K562 (cell line): ENCODE data around the gene ZNF300. TPM values are rescaled to one million over a fixed set of nuclear protein-coding genes. Genes with fewer than 3 reads are reported as not detected.
"Not testable (repeated sequence)": the region's sequence is repeated elsewhere in the genome, so short reads cannot be mapped to it uniquely, and the experiment has no call there.

Source experiments
- ATAC-seq: fragments of 200-7000 bp; cut with Tn5 transposase; 3 replicates; pipeline ENCODE4 v1.9.1; 2020; ENCODE audit warnings: moderate library complexity
- BruUV-seq: library from RNA; stranded (reverse); fragments of 400-500 nt; replicated peaks from 2 replicates; lab custom pipeline; 2021; lab: Mats Ljungman, UMichigan
- CTCF ChIA-PET: fragments of 300-600 bp; formaldehyde crosslinking; extraction: SDS; loops from one replicate; lab custom pipeline; 2021; ENCODE audit warnings: low intra/inter-chr PET ratio; lab: Yijun Ruan, JAX
- POLR2A ChIA-PET: fragments of 300-600, 350-650 bp; sonication (Branson Sonifier 250); formaldehyde crosslinking; extraction: SDS; loops from one replicate; lab custom pipeline; 2021; ENCODE audit warnings: antibody characterized with exemption, inconsistent platforms; lab: Yijun Ruan, JAX
- DNase-seq, 4 experiments: peaks; one replicate each; pipeline versions ENCODE4 v3.0.0 to v3.0.0-alpha.2; 2011 to 2018; ENCODE audit warnings: low spot score in 3 of 4, mixed read lengths in 3 of 4; ENCODE audit errors: extremely low read depth in 1 of 4
- FAIRE-seq: peaks from 2 replicates; lab custom pipeline; 2011; peaks lifted over from hg19 to GRCh38; lab: Jason Lieb, UNC
- H2AFZ ChIP-seq: 2 replicates; pipeline ENCODE4 v1.6.0; 2011; ENCODE audit warnings: low read depth, low read length, control low read depth, inconsistent platforms
- H3K27ac ChIP-seq: fragments of 200-600 bp; 3 replicates; pipeline ENCODE4 v1.8.0; 2011; ENCODE audit warnings: low read depth, mild to moderate bottlenecking, control low read depth, inconsistent platforms, low read length, moderate library complexity, mixed read lengths; ENCODE audit errors: extremely low read depth
- H3K27me3 ChIP-seq, 2 experiments: fragments of 300-600 bp in 1 of 2; 2 replicates in 1 of 2; 3 replicates in 1 of 2; pipeline versions ENCODE4 v1.6.0 to v1.8.0; 2011; ENCODE audit warnings: inconsistent platforms in 2 of 2, low read length in 2 of 2, mild to moderate bottlenecking in 1 of 2, mixed read lengths in 1 of 2, moderate library complexity in 1 of 2; ENCODE audit not compliant: control insufficient read depth in 2 of 2, insufficient read depth in 2 of 2
- H3K36me3 ChIP-seq: fragments of 300-600 bp; 3 replicates; pipeline ENCODE4 v1.8.0; 2011; ENCODE audit warnings: mild to moderate bottlenecking, low read length, inconsistent platforms; ENCODE audit not compliant: control insufficient read depth, insufficient read depth
- H3K4me1 ChIP-seq, 2 experiments: fragments of 200-600 bp in 1 of 2; replicated peaks in 1 of 2; 2 replicates in 1 of 2; 3 replicates in 1 of 2; pipeline versions ENCODE4 v1.5.1 to v1.8.0; 2011; ENCODE audit warnings: inconsistent platforms in 2 of 2, low read length in 2 of 2, mild to moderate bottlenecking in 1 of 2, mixed read lengths in 1 of 2, moderate library complexity in 1 of 2; ENCODE audit not compliant: control insufficient read depth in 2 of 2, insufficient read depth in 2 of 2
- H3K4me2 ChIP-seq: 2 replicates; pipeline ENCODE4 v1.6.1; 2011; ENCODE audit warnings: low read length, control low read depth, inconsistent platforms, mixed read lengths; ENCODE audit not compliant: insufficient read depth
- H3K4me3 ChIP-seq: fragments of 200-600 bp; sonication (generic), shearing (Covaris generic); 2 replicates; pipeline ENCODE4 v1.5.1; 2016; ENCODE audit warnings: control low read depth, inconsistent platforms
- H3K79me2 ChIP-seq: fragments of 200-600 bp; 3 replicates; pipeline ENCODE4 v1.8.0; 2011; ENCODE audit warnings: low read length, inconsistent platforms; ENCODE audit not compliant: control insufficient read depth, insufficient read depth
- H3K9ac ChIP-seq, 2 experiments: 2 replicates each; pipeline versions ENCODE4 v1.6.0 to v1.6.1; 2011; ENCODE audit warnings: low read depth in 2 of 2, low read length in 2 of 2, control low read depth in 1 of 2, inconsistent platforms in 1 of 2, mild to moderate bottlenecking in 1 of 2, mixed read lengths in 1 of 2; ENCODE audit not compliant: insufficient read depth in 1 of 2
- H3K9me1 ChIP-seq: one replicate; pipeline ENCODE4 v1.6.0; 2011; ENCODE audit warnings: inconsistent platforms, mild to moderate bottlenecking, low read length, moderate library complexity; ENCODE audit not compliant: control insufficient read depth, insufficient read depth
- H3K9me3 ChIP-seq: replicated peaks from 2 replicates; pipeline ENCODE4 v1.5.1; 2011; ENCODE audit warnings: low read depth, low read length, inconsistent platforms; ENCODE audit not compliant: control insufficient read depth, insufficient read depth
- H4K20me1 ChIP-seq: replicated peaks from 2 replicates; pipeline ENCODE4 v1.6.1; 2011; ENCODE audit warnings: low read length, inconsistent platforms, mixed read lengths; ENCODE audit not compliant: control insufficient read depth, insufficient read depth
- DACH1 ChIP-seq: fragments of 450-650 bp; IDR thresholded peaks from 2 replicates; pipeline ENCODE4 v1.6.1; 2018; ENCODE audit not compliant: partially characterized antibody
- FOXJ2 ChIP-seq: fragments of 200-800 bp; sonication (Bioruptor generic); IDR thresholded peaks from 2 replicates; pipeline ENCODE4 v1.6.1; 2016; ENCODE audit warnings: missing genetic modification characterization, missing compliant biosample characterization
- FUS ChIP-seq: fragments of 200-400 bp; formaldehyde crosslinking; optimal IDR thresholded peaks from 2 replicates; pipeline ENCODE3; 2017; ENCODE audit warnings: low read depth, low read length
- HCFC1 ChIP-seq: IDR thresholded peaks from 2 replicates; pipeline ENCODE4 v1.6.1; 2012; ENCODE audit warnings: low read depth, low read length, improper control_type of control experiment
- KLF10 ChIP-seq: fragments of 250-450 bp; sonication (Bioruptor Pico); IDR thresholded peaks from 2 replicates; pipeline ENCODE4 v1.6.1; 2021; ENCODE audit warnings: matching md5 sums
- MCM3 ChIP-seq: fragments of 450-650 bp; IDR thresholded peaks from 2 replicates; pipeline ENCODE4 v1.6.1; 2016
- MCM7 ChIP-seq, 2 experiments: fragments of 450-650 bp; IDR thresholded peaks; 2 replicates each; pipeline ENCODE4 v1.6.1; 2016 to 2018
- MEF2A ChIP-seq: IDR thresholded peaks from 2 replicates; pipeline ENCODE4 v1.6.1; 2011; ENCODE audit warnings: low read depth, mild to moderate bottlenecking, low read length, moderate library complexity; ENCODE audit not compliant: control insufficient read depth
- MEIS2 ChIP-seq: fragments of 450-650 bp; IDR thresholded peaks from 2 replicates; pipeline ENCODE4 v1.6.1; 2014; ENCODE audit warnings: mild to moderate bottlenecking; ENCODE audit not compliant: partially characterized antibody
- NFE2 ChIP-seq: IDR thresholded peaks from 2 replicates; pipeline ENCODE4 v1.6.1; 2014; ENCODE audit warnings: antibody characterized with exemption, low read depth
- TGIF2 ChIP-seq: sonication (generic); formaldehyde crosslinking; IDR thresholded peaks from 2 replicates; pipeline ENCODE4 v1.8.1; 2022; ENCODE audit warnings: mild to moderate bottlenecking, missing genetic modification reagents, moderate library complexity
- XRCC4 ChIP-seq: IDR thresholded peaks from one replicate; pipeline ENCODE4 v1.6.1; 2011; ENCODE audit not compliant: insufficient read depth, insufficient read length; ENCODE audit errors: extremely low read depth
- ZNF324 ChIP-seq: fragments of 250-450 bp; sonication (Bioruptor Pico); IDR thresholded peaks from 2 replicates; pipeline ENCODE4 v1.4.0; 2020; ENCODE audit warnings: mild to moderate bottlenecking
- ZNF445 ChIP-seq: fragments of 250-450 bp; sonication (Bioruptor Pico); IDR thresholded peaks from 2 replicates; pipeline ENCODE4 v1.4.0; 2020; ENCODE audit warnings: low read depth, mild to moderate bottlenecking, moderate library complexity
- ZNF699 ChIP-seq: fragments of 250-450 bp; sonication (Bioruptor Pico); IDR thresholded peaks from 2 replicates; pipeline ENCODE4 v1.8.0; 2021; ENCODE audit warnings: mild to moderate bottlenecking, moderate library complexity; ENCODE audit not compliant: insufficient replicate concordance
- WGBS: fragments of 100-300 bp; shearing (Covaris generic); methylation state at CpG from one replicate; pipeline ENCODE4 v1.1.6; 2016; ENCODE audit warnings: low coverage, mixed read lengths; ENCODE audit not compliant: insufficient coverage; ENCODE audit errors: missing lambda C conversion rate; 5-methylcytosine and 5-hydroxymethylcytosine counted together
- in situ Hi-C: fragments of 300-500 bp; cut with MboI; formaldehyde crosslinking; loops from 4 replicates; pipeline ENCODE4 v1.15.0; 2018; ENCODE audit warnings: inconsistent platforms, mixed read lengths
- intact Hi-C: fragments of 100-400 bp; cut with micrococcal nuclease; formaldehyde crosslinking; loops from 2 replicates; pipeline ENCODE4 v1.14.2; 2022
- polyA plus RNA-seq, 8 experiments: library from polyadenylated mRNA; depleted of rRNA in 4 of 8; stranded (reverse) in 5 of 8; unstranded in 3 of 8; fragments of >200 nt; fragmentation: Nextera tagmentation in 2 of 8; fragmentation: Illumina TruSeq in 1 of 8; extraction: Ambion mirVana in 2 of 8; extraction: Trizol in 1 of 8; gene quantifications; 2 replicates each; pipeline versions ENCODE4 v1.2.1 to v1.2.3, GENCODE V29; 2011 to 2014; ENCODE audit warnings: inconsistent platforms in 1 of 8, missing spikeins in 1 of 8
- total RNA-seq, 7 experiments: library from RNA; depleted of rRNA in 6 of 7; stranded (reverse); fragments of >200 nt in 6 of 7; fragmentation: Illumina TruSeq in 2 of 7; extraction: Trizol in 2 of 7; gene quantifications; 2 replicates each; pipeline versions ENCODE4 v1.2.1 to v1.2.3, GENCODE V29; 2011 to 2021; ENCODE audit warnings: low replicate concordance in 1 of 7
- TF ChIP-seq, protein P1 (sequence below): fragments of 250-450 bp; sonication (Bioruptor Pico); IDR thresholded peaks from 2 replicates; pipeline ENCODE4 v1.4.0; 2020; ENCODE audit warnings: mild to moderate bottlenecking, moderate library complexity

The ZNF300 gene
- total and polyA plus RNA-seq, 9 of the 15 experiments (the other 6 are each of a cell fraction or from before 2014, with no cell fraction given), result 4.4 to 13.2 (median 11.1) TPM

- TF ChIP-seq FOXJ2 (no peak), ZNF699 (no peak), HCFC1 (no peak)
Measured at GRCh38 chr5:150860246-150860821, 44.4 kb downstream of the ZNF300 start (continued).

DNA sequence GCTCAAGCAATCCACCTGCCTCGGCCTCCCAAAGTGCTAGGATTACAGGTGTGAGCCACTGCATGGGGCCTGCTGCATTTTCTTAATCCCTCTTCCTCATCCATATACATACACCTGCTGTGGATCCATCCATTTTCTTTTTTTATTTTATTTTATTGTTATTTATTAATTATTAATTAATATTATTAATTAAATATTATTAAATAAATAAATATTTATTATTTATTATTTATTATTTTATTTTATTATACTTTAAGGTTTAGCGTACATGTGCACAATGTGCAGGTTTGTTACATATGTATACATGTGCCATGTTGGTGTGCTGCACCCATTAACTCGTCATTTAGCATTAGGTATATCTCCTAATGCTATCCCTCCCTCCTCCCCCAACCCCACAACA lies 48.1 kb downstream of the ZNF300 start:
- H3K4me1 ChIP-seq, H3K9me3 ChIP-seq, H3K9ac ChIP-seq, ATAC-seq, H3K27me3 ChIP-seq, intact Hi-C loops, H2AFZ ChIP-seq, H3K27ac ChIP-seq, H3K9me1 ChIP-seq, POLR2A ChIA-PET, FAIRE-seq, CTCF ChIA-PET, H3K79me2 ChIP-seq, H3K4me2 ChIP-seq, BruUV-seq, H3K4me3 ChIP-seq, in situ Hi-C loops, DNase-seq, H3K36me3 ChIP-seq, H4K20me1 ChIP-seq: not testable (repeated sequence)
- 9% methylated on average over 2 of the region's 3 CpGs for WGBS
- TF ChIP-seq MCM7 (IDR thresholded peaks at IDR 0.05) (0 out of 4 replicates have a peak, but pooled peaks of 1 of the 2 experiments have one; percentile 33), DACH1 (peak; percentile 35)

DNA sequence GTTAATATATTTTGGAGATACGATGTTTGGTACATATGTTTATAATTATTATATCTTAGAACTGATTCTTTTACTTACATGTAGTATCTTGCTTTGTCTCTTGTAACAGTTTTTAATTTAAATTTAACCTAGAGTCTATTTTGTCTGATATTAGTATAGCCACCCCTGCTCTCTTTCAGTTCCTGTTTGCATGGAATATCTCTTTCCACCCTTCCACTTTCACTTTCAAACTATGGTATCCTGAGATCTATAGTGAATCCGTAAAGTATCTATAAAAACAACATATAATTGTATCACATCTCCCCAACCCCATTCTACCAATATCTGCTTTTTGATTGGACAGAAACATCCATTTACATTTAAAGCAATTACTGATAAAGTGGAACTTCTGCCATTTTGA lies 51.2 kb downstream of the ZNF300 start:
- H3K9me3 ChIP-seq, result no peaks in the 10 kb centered on the region
- no peak overlapping the region for H3K9ac ChIP-seq
- no peak for ATAC-seq
- H4K20me1 ChIP-seq, result no peaks in the 10 kb centered on the region
- no peaks in the 10 kb centered on the region for H3K79me2 ChIP-seq
- in situ Hi-C loops (no loop called here), intact Hi-C loops (no loop called here)
- CTCF ChIA-PET, result no interaction called here
- no peak overlapping the region; the same call in 1 of the 2 replicates for H2AFZ ChIP-seq
- H3K27me3 ChIP-seq, result no peaks in the 10 kb centered on the region
- no peak overlapping the region for H3K27ac ChIP-seq
- BruUV-seq, result no TSS peak
- POLR2A ChIA-PET, result no interaction called here
- 5% methylated on average over 2 of the region's 2 CpGs for WGBS
- FAIRE-seq, result no peak
- H3K4me1 ChIP-seq, result no peaks in the 10 kb centered on the region; a peak in 1 of 5 replicates
- no peaks in the 10 kb centered on the region for H3K9me1 ChIP-seq
- no peak overlapping the region for H3K4me3 ChIP-seq
- H3K36me3 ChIP-seq, result no peaks in the 10 kb centered on the region
- no peak for DNase-seq
- no peak overlapping the region for H3K4me2 ChIP-seq
- TF ChIP-seq MEF2A (no peak), TGIF2 (CRISPR knock-in tag) (no peak), MCM3 (no peak), KLF10 (CRISPR knock-in tag) (no peak), NFE2 (no peak), FUS (no peak), XRCC4 (no peak), ZNF324 (CRISPR knock-in tag) (no peak), ZNF445 (CRISPR knock-in tag) (no peak), MEIS2 (no peak)
- TF ChIP-seq, protein P1, sequence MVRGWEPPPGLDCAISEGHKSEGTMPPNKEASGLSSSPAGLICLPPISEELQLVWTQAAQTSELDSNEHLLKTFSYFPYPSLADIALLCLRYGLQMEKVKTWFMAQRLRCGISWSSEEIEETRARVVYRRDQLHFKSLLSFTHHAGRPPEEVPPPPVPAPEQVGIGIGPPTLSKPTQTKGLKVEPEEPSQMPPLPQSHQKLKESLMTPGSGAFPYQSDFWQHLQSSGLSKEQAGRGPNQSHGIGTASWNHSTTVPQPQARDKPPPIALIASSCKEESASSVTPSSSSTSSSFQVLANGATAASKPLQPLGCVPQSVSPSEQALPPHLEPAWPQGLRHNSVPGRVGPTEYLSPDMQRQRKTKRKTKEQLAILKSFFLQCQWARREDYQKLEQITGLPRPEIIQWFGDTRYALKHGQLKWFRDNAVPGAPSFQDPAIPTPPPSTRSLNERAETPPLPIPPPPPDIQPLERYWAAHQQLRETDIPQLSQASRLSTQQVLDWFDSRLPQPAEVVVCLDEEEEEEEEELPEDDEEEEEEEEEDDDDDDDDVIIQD (CRISPR knock-in tag), result no peak
